ENCODE measurements around the gene CLEC2A. TPM values are rescaled to one million over a fixed set of nuclear protein-coding genes. Genes with fewer than 3 reads are reported as not detected.

CLEC2A gene
- polyA plus RNA-seq, 1 donor from 2014 or later: not detected

DNA sequence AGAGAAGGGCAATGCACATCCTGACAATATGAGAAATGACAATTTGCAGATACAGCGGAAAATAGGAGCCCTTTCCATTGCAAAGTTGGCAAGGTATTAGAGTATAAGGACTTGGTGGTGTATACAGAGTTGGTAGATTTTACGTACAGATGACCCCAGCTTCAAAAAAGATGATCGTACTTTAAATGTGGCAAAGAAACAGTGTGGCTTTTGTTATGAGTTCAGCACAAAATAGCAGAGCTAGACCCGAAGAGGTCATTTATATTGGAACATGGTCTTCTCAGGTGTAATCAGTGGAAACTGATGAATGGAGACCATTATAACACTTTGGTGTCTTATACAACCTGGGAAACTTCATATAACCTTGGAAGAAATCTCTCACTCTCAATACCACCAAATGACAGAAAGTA, 65.3 kb downstream of the CLEC2A start:
- H3K4me3 ChIP-seq (ENCODE audit: low read length): no peak overlapping the region
- no peaks in the 10 kb centered on the region for H3K79me2 ChIP-seq (replicated peaks; ENCODE audit: insufficient read depth, low read length)
- no peak overlapping the region for H3K4me2 ChIP-seq (ENCODE audit: low read length)
- H3K9ac ChIP-seq (ENCODE audit: low read length): no peak overlapping the region
- H3K27ac ChIP-seq (ENCODE audit: low read length): no peak overlapping the region
- no peaks in the 10 kb centered on the region for H4K20me1 ChIP-seq (ENCODE audit: insufficient read depth)
- no peaks in the 10 kb centered on the region for H3F3A ChIP-seq (ENCODE audit: insufficient read depth, low read length, poor library complexity, severe bottlenecking)
- peaks cover 2% of the 10 kb centered on the region for H3K9me3 ChIP-seq (ENCODE audit: low read length)
- no peaks in the 10 kb centered on the region for H3K9me2 ChIP-seq (ENCODE audit: insufficient read depth, low read length)
- H3K36me3 ChIP-seq (ENCODE audit: insufficient read depth, low read length): no peaks in the 10 kb centered on the region
- H3K27me3 ChIP-seq (ENCODE audit: insufficient read depth, low read depth, low read length): no peaks in the 10 kb centered on the region
- no peak for TF ChIP-seq RAD21 (conservative IDR thresholded peaks at IDR 0.05)
- TF ChIP-seq, protein P1, sequence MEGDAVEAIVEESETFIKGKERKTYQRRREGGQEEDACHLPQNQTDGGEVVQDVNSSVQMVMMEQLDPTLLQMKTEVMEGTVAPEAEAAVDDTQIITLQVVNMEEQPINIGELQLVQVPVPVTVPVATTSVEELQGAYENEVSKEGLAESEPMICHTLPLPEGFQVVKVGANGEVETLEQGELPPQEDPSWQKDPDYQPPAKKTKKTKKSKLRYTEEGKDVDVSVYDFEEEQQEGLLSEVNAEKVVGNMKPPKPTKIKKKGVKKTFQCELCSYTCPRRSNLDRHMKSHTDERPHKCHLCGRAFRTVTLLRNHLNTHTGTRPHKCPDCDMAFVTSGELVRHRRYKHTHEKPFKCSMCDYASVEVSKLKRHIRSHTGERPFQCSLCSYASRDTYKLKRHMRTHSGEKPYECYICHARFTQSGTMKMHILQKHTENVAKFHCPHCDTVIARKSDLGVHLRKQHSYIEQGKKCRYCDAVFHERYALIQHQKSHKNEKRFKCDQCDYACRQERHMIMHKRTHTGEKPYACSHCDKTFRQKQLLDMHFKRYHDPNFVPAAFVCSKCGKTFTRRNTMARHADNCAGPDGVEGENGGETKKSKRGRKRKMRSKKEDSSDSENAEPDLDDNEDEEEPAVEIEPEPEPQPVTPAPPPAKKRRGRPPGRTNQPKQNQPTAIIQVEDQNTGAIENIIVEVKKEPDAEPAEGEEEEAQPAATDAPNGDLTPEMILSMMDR (IDR thresholded peaks at IDR 0.05; ENCODE audit: poor library complexity, severe bottlenecking): no peak
- TF ChIP-seq TAF1 (IDR thresholded peaks at IDR 0.05; ENCODE audit: low read depth): no peak
- no peak for TF ChIP-seq POLR2AphosphoS5 (IDR thresholded peaks at IDR 0.05)
- no peak for TF ChIP-seq MXI1 (conservative IDR thresholded peaks at IDR 0.05; ENCODE audit: poor library complexity, severe bottlenecking)
- no peak overlapping the region for H2AFZ ChIP-seq (ENCODE audit: low read depth, low read length)

DNA sequence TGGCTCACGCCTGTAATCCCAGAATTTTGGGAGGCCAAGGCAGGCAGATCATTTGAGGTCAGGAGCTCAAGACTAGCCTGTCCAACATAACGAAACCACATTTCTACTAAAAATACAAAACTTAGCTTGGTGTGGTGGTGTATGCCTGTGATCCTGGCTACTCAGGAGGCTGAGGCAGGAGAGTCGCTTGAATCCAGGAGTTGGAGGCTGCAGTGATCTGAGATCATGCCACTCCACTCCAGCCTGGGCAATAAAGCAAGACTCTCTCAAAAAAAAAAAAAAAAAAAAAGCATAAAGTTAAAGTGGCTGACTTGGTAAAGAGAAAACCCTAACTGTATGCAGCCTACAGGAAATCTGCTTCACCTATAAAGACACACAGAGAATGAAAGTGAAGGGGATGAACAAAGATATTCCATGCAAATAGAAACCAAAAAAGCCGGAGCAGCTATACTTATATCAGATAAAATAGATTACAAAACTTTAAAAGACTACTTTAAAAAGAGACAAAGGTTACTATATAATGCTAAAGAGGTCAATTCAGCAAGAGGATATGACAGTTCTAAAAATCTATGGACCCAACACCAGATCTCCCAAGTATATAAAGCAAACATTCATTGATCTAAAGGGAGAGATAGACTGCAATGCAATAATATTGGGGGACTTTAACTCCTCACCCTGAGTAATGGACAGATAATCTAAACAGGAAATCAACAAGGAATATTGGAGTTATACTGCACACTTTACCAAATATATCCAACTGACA, 67.1 kb downstream of the CLEC2A start:
- no peaks in the 10 kb centered on the region for H3K36me3 ChIP-seq (ENCODE audit: insufficient read depth, low read length)
- no peak overlapping the region for H3K4me3 ChIP-seq (ENCODE audit: low read length)
- no peaks in the 10 kb centered on the region for H3F3A ChIP-seq (ENCODE audit: insufficient read depth, low read length, poor library complexity, severe bottlenecking)
- no peak overlapping the region for H2AFZ ChIP-seq (ENCODE audit: low read depth, low read length)
- no peaks in the 10 kb centered on the region for H4K20me1 ChIP-seq (ENCODE audit: insufficient read depth)
- H3K9ac ChIP-seq (ENCODE audit: low read length): no peak overlapping the region
- H3K9me3 ChIP-seq (ENCODE audit: low read length): peaks cover 2% of the 10 kb centered on the region
- no peak overlapping the region for H3K4me2 ChIP-seq (ENCODE audit: low read length)
- H3K9me2 ChIP-seq (ENCODE audit: insufficient read depth, low read length): no peaks in the 10 kb centered on the region
- no peaks in the 10 kb centered on the region for H3K79me2 ChIP-seq (replicated peaks; ENCODE audit: insufficient read depth, low read length)
- H3K27ac ChIP-seq (ENCODE audit: low read length): no peak overlapping the region
- H3K27me3 ChIP-seq (ENCODE audit: insufficient read depth, low read depth, low read length): no peaks in the 10 kb centered on the region
- TF ChIP-seq, protein P1 (IDR thresholded peaks at IDR 0.05; ENCODE audit: poor library complexity, severe bottlenecking): no peak
- TF ChIP-seq EZH2 (IDR thresholded peaks at IDR 0.05; ENCODE audit: borderline replicate concordance, insufficient read depth, low read length, poor library complexity, severe bottlenecking) (no peak), RAD21 (conservative IDR thresholded peaks at IDR 0.05) (no peak), TAF1 (IDR thresholded peaks at IDR 0.05; ENCODE audit: low read depth) (no peak), EP300 (conservative IDR thresholded peaks at IDR 0.05; ENCODE audit: poor library complexity, severe bottlenecking) (no peak), MXI1 (conservative IDR thresholded peaks at IDR 0.05; ENCODE audit: poor library complexity, severe bottlenecking) (no peak), POLR2AphosphoS5 (IDR thresholded peaks at IDR 0.05) (no peak), SMC3 (conservative IDR thresholded peaks at IDR 0.05; ENCODE audit: poor library complexity) (no peak)
- TF ChIP-seq, protein P2, sequence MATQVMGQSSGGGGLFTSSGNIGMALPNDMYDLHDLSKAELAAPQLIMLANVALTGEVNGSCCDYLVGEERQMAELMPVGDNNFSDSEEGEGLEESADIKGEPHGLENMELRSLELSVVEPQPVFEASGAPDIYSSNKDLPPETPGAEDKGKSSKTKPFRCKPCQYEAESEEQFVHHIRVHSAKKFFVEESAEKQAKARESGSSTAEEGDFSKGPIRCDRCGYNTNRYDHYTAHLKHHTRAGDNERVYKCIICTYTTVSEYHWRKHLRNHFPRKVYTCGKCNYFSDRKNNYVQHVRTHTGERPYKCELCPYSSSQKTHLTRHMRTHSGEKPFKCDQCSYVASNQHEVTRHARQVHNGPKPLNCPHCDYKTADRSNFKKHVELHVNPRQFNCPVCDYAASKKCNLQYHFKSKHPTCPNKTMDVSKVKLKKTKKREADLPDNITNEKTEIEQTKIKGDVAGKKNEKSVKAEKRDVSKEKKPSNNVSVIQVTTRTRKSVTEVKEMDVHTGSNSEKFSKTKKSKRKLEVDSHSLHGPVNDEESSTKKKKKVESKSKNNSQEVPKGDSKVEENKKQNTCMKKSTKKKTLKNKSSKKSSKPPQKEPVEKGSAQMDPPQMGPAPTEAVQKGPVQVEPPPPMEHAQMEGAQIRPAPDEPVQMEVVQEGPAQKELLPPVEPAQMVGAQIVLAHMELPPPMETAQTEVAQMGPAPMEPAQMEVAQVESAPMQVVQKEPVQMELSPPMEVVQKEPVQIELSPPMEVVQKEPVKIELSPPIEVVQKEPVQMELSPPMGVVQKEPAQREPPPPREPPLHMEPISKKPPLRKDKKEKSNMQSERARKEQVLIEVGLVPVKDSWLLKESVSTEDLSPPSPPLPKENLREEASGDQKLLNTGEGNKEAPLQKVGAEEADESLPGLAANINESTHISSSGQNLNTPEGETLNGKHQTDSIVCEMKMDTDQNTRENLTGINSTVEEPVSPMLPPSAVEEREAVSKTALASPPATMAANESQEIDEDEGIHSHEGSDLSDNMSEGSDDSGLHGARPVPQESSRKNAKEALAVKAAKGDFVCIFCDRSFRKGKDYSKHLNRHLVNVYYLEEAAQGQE (IDR thresholded peaks at IDR 0.05; ENCODE audit: borderline replicate concordance): no peak

Other genes starting within 250 kb of the CLEC2A start
- not detected in 2 replicates for gene CLECL1, start 199.3 kb downstream of the CLEC2A start, polyA plus RNA-seq
- 0.70 and 0.72 TPM in 2 replicates for gene CD69, start 171.5 kb downstream of the CLEC2A start, polyA plus RNA-seq
- gene KLRF1, start 104.9 kb downstream of the CLEC2A start, polyA plus RNA-seq: not detected in 2 replicates
- 0.17 TPM in 1 of 2 replicates, not detected in the other for gene CLEC2B, start 63.0 kb downstream of the CLEC2A start, polyA plus RNA-seq
- not detected in 2 replicates for gene KLRF2, start 50.9 kb downstream of the CLEC2A start, polyA plus RNA-seq
- gene CLEC12A, start 39.0 kb upstream of the CLEC2A start, polyA plus RNA-seq: not detected in 2 replicates
- not detected in 2 replicates for gene CLEC1B, start 66.8 kb upstream of the CLEC2A start, polyA plus RNA-seq
- gene CLEC12B, start 78.3 kb upstream of the CLEC2A start, polyA plus RNA-seq: not detected in 2 replicates
- not detected in 2 replicates for gene CLEC9A, start 98.3 kb upstream of the CLEC2A start, polyA plus RNA-seq
- not detected in 2 replicates for gene CLEC1A, start 166.6 kb upstream of the CLEC2A start, polyA plus RNA-seq
- not detected in 2 replicates for gene CLEC7A, start 197.8 kb upstream of the CLEC2A start, polyA plus RNA-seq
- gene OLR1, start 239.8 kb upstream of the CLEC2A start, polyA plus RNA-seq: not detected in 2 replicates
- gene TMEM52B, start 246.7 kb upstream of the CLEC2A start, polyA plus RNA-seq: not detected in 2 replicates

Measured in neural cell (in vitro differentiated cells).